Heart left ventricle (tissue), 13 donors: Measurements from ENCODE around the gene CCT2.

ENCODE experiments used
- CTCF ChIP-seq, 12 donors: fragments of 200-600 bp; sonication (generic) in 4 of 12; IDR thresholded peaks; one replicate each; pipeline versions ENCODE4 v1.5.0 to v1.8.0; 2018 to 2022; ENCODE audit warnings: antibody characterized with exemption in 12 of 12, mild to moderate bottlenecking in 5 of 12
- POLR2A ChIP-seq, 2 donors: fragments of 450-650 bp; IDR thresholded peaks; one replicate each; pipeline ENCODE4 v1.6.1; 2017; ENCODE audit warnings: antibody characterized with exemption in 2 of 2, mild to moderate bottlenecking in 2 of 2, moderate library complexity in 2 of 2
- donor health status: ischemic (EF 13 %, LVEDD 7.1; RV severe dilation, severe dysfunction).
- donor health status: DM: no; HTN: yes; CAD: no.
- donor health status: DM: no; HTN: no; CAD: no.
- donor health status: ischemic (EF 25% LVEDD 6.9; RV normal size, moderate dysfunction).
- donor health status: ischemic (EF 25% LVEDD 5.7; RV mildly dilated, moderate dysfunction).
- donor health status: ischemic (EF 35%, LVEDD 5.7; RV mildly dilated, moderate dysfunction).
- donor health status: nonischemic (EF 11% LVEDD 7.7; RV severe dilation, severe dysfunction).
- donor health status: DM: yes; HTN: yes; CAD: no.
- donor health status: PGD.
- donor health status: ischemic (EF 29% LVEDD 5.4; RV normal size, mild dysfunction).
- donor health status: nonischemic (EF 23%, LVEDD 6.1; RV moderate dilation, normal function).

GRCh38 chr12:69570545-69571399, 14.5 kb upstream of the CCT2 start:
- TF ChIP-seq CTCF (IDR thresholded peaks at IDR 0.05), result peak; percentile 70 to 87 (median 78)
- TF ChIP-seq POLR2A (IDR thresholded peaks at IDR 0.05), result no peak
